GM18505 (cell line): Measurements from ENCODE around the gene ADSS2.

ENCODE experiments used
- ATAC-seq: cut with Tn5 transposase; IDR thresholded peaks from one replicate; pipeline ENCODE4 v1.9.1; 2021; ENCODE audit not compliant: unreplicated experiment
- POLR2A ChIP-seq: IDR thresholded peaks from 4 replicates; pipeline ENCODE4 v1.6.1; 2011; ENCODE audit warnings: borderline replicate concordance; ENCODE audit not compliant: insufficient read depth, insufficient read length; ENCODE audit errors: extremely low read depth

ADSS2 gene

GRCh38 chr1:244403431-244403830 lies 48.3 kb downstream of the ADSS2 start:
- TF ChIP-seq POLR2A = no peak
- ATAC-seq = no peak

GRCh38 chr1:244400974-244401373 lies 50.7 kb downstream of the ADSS2 start:
- no peak for ATAC-seq

GRCh38 chr1:244397131-244397530 lies 54.6 kb downstream of the ADSS2 start:
- no peak for ATAC-seq
- TF ChIP-seq POLR2A = no peak

More at GRCh38 chr1:244400974-244401373, 50.7 kb downstream of the ADSS2 start:
- TF ChIP-seq POLR2A = no peak

- TF ChIP-seq POLR2A = no peak
- no peak for ATAC-seq
These were observed 55.7 kb downstream of the ADSS2 start for GRCh38 chr1:244395965-244396364.

GRCh38 chr1:244394826-244395765 lies 56.6 kb downstream of the ADSS2 start:
- TF ChIP-seq POLR2A = no peak
- no peak for ATAC-seq

GRCh38 chr1:244394346-244394745 lies 57.4 kb downstream of the ADSS2 start:
- no peak for TF ChIP-seq POLR2A
- ATAC-seq = no peak

GRCh38 chr1:244393604-244394176 lies 58.0 kb downstream of the ADSS2 start:
- no peak for TF ChIP-seq POLR2A
- no peak for ATAC-seq

- TF ChIP-seq POLR2A = no peak
- ATAC-seq = no peak
These were observed 59.9 kb downstream of the ADSS2 start for GRCh38 chr1:244391761-244392160.

GRCh38 chr1:244388961-244389360 lies 62.7 kb downstream of the ADSS2 start:
- no peak for ATAC-seq

GRCh38 chr1:244387415-244387814 lies 64.3 kb downstream of the ADSS2 start:
- TF ChIP-seq POLR2A = no peak
- ATAC-seq = no peak

More at GRCh38 chr1:244388961-244389360, 62.7 kb downstream of the ADSS2 start:
- no peak for TF ChIP-seq POLR2A

- TF ChIP-seq POLR2A = no peak
- no peak for ATAC-seq
These were observed 65.1 kb downstream of the ADSS2 start for GRCh38 chr1:244386595-244386994.

GRCh38 chr1:244384066-244384465 lies 67.6 kb downstream of the ADSS2 start:
- ATAC-seq = no peak
- TF ChIP-seq POLR2A = no peak

- no peak for TF ChIP-seq POLR2A
- ATAC-seq = no peak
These were observed 68.3 kb downstream of the ADSS2 start for GRCh38 chr1:244383278-244383884.
